MM.1S (cell line): ENCODE data around the gene ZNF441.

ENCODE experiments used
- DNase-seq: peaks from one replicate; pipeline ENCODE4 v3.0.0-alpha.2; 2015
- H2AFZ ChIP-seq: fragments of 300-600 bp; sonication (generic); 2 replicates; pipeline ENCODE4 v1.6.0; 2016; ENCODE audit warnings: antibody characterized with exemption, low read length
- H3F3A ChIP-seq: fragments of 300-600 bp; sonication (generic); 2 replicates; pipeline ENCODE4 v1.6.1; 2016; ENCODE audit warnings: mild to moderate bottlenecking, antibody characterized with exemption, low read length, moderate library complexity, mixed read lengths; ENCODE audit not compliant: insufficient read depth
- H3K27ac ChIP-seq: fragments of 300-600 bp; sonication (generic); 2 replicates; pipeline ENCODE4 v1.5.1; 2016; ENCODE audit warnings: mild to moderate bottlenecking, low read length
- H3K27me3 ChIP-seq: fragments of 300-600 bp; sonication (generic); replicated peaks from 2 replicates; pipeline ENCODE4 v1.6.0; 2016; ENCODE audit warnings: low read length; ENCODE audit not compliant: insufficient read depth
- H3K36me3 ChIP-seq: fragments of 300-600 bp; sonication (generic); replicated peaks from 2 replicates; pipeline ENCODE4 v1.6.1; 2016; ENCODE audit warnings: mild to moderate bottlenecking, low read length, mixed read lengths; ENCODE audit not compliant: insufficient read depth
- H3K4me1 ChIP-seq: fragments of 300-600 bp; sonication (generic); 2 replicates; pipeline ENCODE4 v1.6.1; 2016; ENCODE audit warnings: low read length, mixed read lengths
- H3K4me2 ChIP-seq: fragments of 300-600 bp; sonication (generic); 2 replicates; pipeline ENCODE4 v1.6.0; 2016; ENCODE audit warnings: low read depth, low read length
- H3K4me3 ChIP-seq: fragments of 300-600 bp; sonication (generic); 2 replicates; pipeline ENCODE4 v1.5.1; 2016; ENCODE audit warnings: low read length, mixed read lengths
- H3K79me2 ChIP-seq: fragments of 300-600 bp; sonication (generic); 2 replicates; pipeline ENCODE4 v1.6.1; 2016; ENCODE audit warnings: mixed run types, low read length, mixed read lengths
- H3K9ac ChIP-seq: fragments of 300-600 bp; sonication (generic); 2 replicates; pipeline ENCODE4 v1.6.1; 2016; ENCODE audit warnings: low read length, mixed read lengths
- H3K9me2 ChIP-seq: fragments of 300-600 bp; sonication (generic); replicated peaks from 2 replicates; pipeline ENCODE4 v1.6.1; 2016; ENCODE audit warnings: mild to moderate bottlenecking, low read length, mixed read lengths; ENCODE audit not compliant: insufficient read depth
- H3K9me3 ChIP-seq: fragments of 300-600 bp; sonication (generic); replicated peaks from 2 replicates; pipeline ENCODE4 v1.6.1; 2016; ENCODE audit warnings: mild to moderate bottlenecking, low read length, mixed read lengths; ENCODE audit not compliant: insufficient read depth
- H4K20me1 ChIP-seq: fragments of 300-600 bp; sonication (generic); 2 replicates; pipeline ENCODE4 v1.6.1; 2016; ENCODE audit warnings: mild to moderate bottlenecking, low read length, moderate library complexity, mixed read lengths; ENCODE audit not compliant: insufficient read depth
- CTCF ChIP-seq: fragments of 300-600 bp; sonication (generic); IDR thresholded peaks from 2 replicates; pipeline ENCODE4 v1.5.1; 2016; ENCODE audit warnings: antibody characterized with exemption, low read length, mixed read lengths
- EZH2 ChIP-seq: fragments of 300-600 bp; sonication (generic); optimal IDR thresholded peaks from 2 replicates; pipeline ENCODE3; 2017; ENCODE audit warnings: low read depth, mild to moderate bottlenecking, antibody characterized with exemption, low read length, mixed read lengths
- EZH2phosphoT487 ChIP-seq: fragments of 300-600 bp; sonication (generic); IDR thresholded peaks from 2 replicates; pipeline ENCODE4 v1.6.1; 2018; ENCODE audit warnings: antibody characterized with exemption, low read length

Gene ZNF441

DNA sequence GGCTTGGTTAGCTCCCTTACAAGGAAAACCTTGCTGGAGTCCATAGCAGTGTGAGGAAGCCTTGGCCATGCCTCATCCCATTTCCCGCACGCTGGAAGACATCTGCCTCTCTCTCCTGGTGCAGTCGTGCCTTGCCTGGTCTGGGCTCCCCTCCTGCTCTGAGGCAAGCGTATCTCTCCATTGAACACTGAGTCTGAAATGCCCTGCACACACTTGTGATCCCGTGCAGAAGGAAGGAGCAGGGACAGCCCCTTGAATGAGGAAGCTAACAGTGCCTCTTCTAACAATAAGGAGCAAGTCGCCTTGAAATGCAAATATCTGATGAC is 46.9 kb downstream of the ZNF441 start:
- Histone ChIP-seq H4K20me1 (no peaks in the 10 kb centered on the region), H3K27me3 (no peaks in the 10 kb centered on the region), H3K4me3 (peak overlapping the region; percentile 98), H3K9ac (peak overlapping the region; percentile 75; the same call in 1 of the 2 replicates), H3K79me2 (0 out of 2 replicates have a peak, but pooled peaks cover 5% of the 10 kb centered on the region), H2AFZ (peak overlapping the region; percentile 99), H3K4me1 (0 out of 2 replicates have a peak, but pooled peaks cover 3% of the 10 kb centered on the region), H3F3A (0 out of 2 replicates have a peak, but pooled peaks cover 3% of the 10 kb centered on the region), H3K9me2 (no peaks in the 10 kb centered on the region), H3K27ac (no peak overlapping the region), H3K36me3 (no peaks in the 10 kb centered on the region), H3K4me2 (peak overlapping the region; percentile 90), H3K9me3 (no peaks in the 10 kb centered on the region)
- TF ChIP-seq EZH2phosphoT487: no peak
- TF ChIP-seq EZH2: no peak
- no peak for TF ChIP-seq CTCF
- DNase-seq: no peak

- 0 out of 2 replicates have a peak, but pooled peaks cover 3% of the 10 kb centered on the region for H3F3A ChIP-seq
- H2AFZ ChIP-seq: peak within 1 kb of the TSS; percentile 99
- peak within 1 kb of the TSS; percentile 90 for H3K4me2 ChIP-seq
- H3K9ac ChIP-seq: peak within 1 kb of the TSS; percentile 75
- peak; percentile 93 for DNase-seq
- H3K79me2 ChIP-seq: 0 out of 2 replicates have a peak, but pooled peaks cover 5% of the 10 kb centered on the region
- no peaks in the 10 kb centered on the region for H3K9me2 ChIP-seq
- H3K27me3 ChIP-seq: no peaks in the 10 kb centered on the region
- H3K36me3 ChIP-seq: no peaks in the 10 kb centered on the region
- TF ChIP-seq CTCF (no peak), EZH2 (no peak)
- H3K9me3 ChIP-seq: no peaks in the 10 kb centered on the region
- H3K4me3 ChIP-seq: peak within 1 kb of the TSS; percentile 98
- no peaks in the 10 kb centered on the region for H4K20me1 ChIP-seq
- H3K27ac ChIP-seq: no peak within 1 kb of the TSS
- 0 out of 2 replicates have a peak, but pooled peaks cover 3% of the 10 kb centered on the region for H3K4me1 ChIP-seq
Measured at GRCh38 chr19:11814029-11814699, 47.4 kb downstream of the ZNF441 start, which contains the start of gene ZNF440. Gene ZNF440, plus strand, starts transcription at chr19:11814273. Its CDS starts 175 bp downstream, at chr19:11814448.

- Histone ChIP-seq H3K79me2 (0 out of 2 replicates have a peak, but pooled peaks cover 5% of the 10 kb centered on the region), H3K9me3 (no peaks in the 10 kb centered on the region), H3K4me3 (peak overlapping the region; percentile 98), H3F3A (0 out of 2 replicates have a peak, but pooled peaks cover 3% of the 10 kb centered on the region), H4K20me1 (no peaks in the 10 kb centered on the region), H3K27me3 (no peaks in the 10 kb centered on the region), H3K9me2 (no peaks in the 10 kb centered on the region), H3K4me1 (0 out of 2 replicates have a peak, but pooled peaks cover 3% of the 10 kb centered on the region), H3K9ac (peak overlapping the region; percentile 75), H3K4me2 (peak overlapping the region; percentile 90), H3K36me3 (no peaks in the 10 kb centered on the region), H2AFZ (peak overlapping the region; percentile 99), H3K27ac (no peak overlapping the region)
- no peak for DNase-seq
- TF ChIP-seq CTCF (no peak), EZH2 (no peak), EZH2phosphoT487 (no peak)
Measured at GRCh38 chr19:11814700-11815035, 47.9 kb downstream of the ZNF441 start.
